HG02970 (cell line): ENCODE results near the gene ASF1B.
"Not testable (repeated sequence)": the region's sequence is repeated elsewhere in the genome, so short reads cannot be mapped to it uniquely, and the experiment has no call there.

Experiments
- ATAC-seq: cut with Tn5 transposase; IDR thresholded peaks from one replicate; pipeline ENCODE4 v1.9.1; 2021; ENCODE audit warnings: mild to moderate bottlenecking, moderate library complexity, moderate number of reproducible peaks; ENCODE audit not compliant: unreplicated experiment, low FRiP score

The ASF1B gene

GRCh38 chr19:14136509-14137281 is at the start of gene ASF1B:
Gene ASF1B, minus strand, starts transcription at chr19:14136589. Its CDS starts 133 bp downstream, at chr19:14136456.
- ATAC-seq = peak; percentile 87

- ATAC-seq = not testable (repeated sequence)
Measured at GRCh38 chr19:14185691-14186090, 49.3 kb upstream of the ASF1B start.

- no peak for ATAC-seq
Measured at GRCh38 chr19:14185158-14185557, 48.8 kb upstream of the ASF1B start.

GRCh38 chr19:14183741-14184350 is 47.5 kb upstream of the ASF1B start:
- ATAC-seq = no peak

GRCh38 chr19:14182476-14182875 is 46.1 kb upstream of the ASF1B start:
- ATAC-seq = no peak

GRCh38 chr19:14181906-14182305 is 45.5 kb upstream of the ASF1B start:
- no peak for ATAC-seq

GRCh38 chr19:14181199-14181598 is 44.8 kb upstream of the ASF1B start:
- not testable (repeated sequence) for ATAC-seq

- ATAC-seq = no peak
Measured at GRCh38 chr19:14177496-14178074, 41.2 kb upstream of the ASF1B start.

- no peak for ATAC-seq
Measured at GRCh38 chr19:14175351-14175792, 39.0 kb upstream of the ASF1B start.

- ATAC-seq = no peak
Measured at GRCh38 chr19:14174883-14175282, 38.5 kb upstream of the ASF1B start.

- no peak for ATAC-seq
Measured at GRCh38 chr19:14168993-14169392, 32.6 kb upstream of the ASF1B start.

GRCh38 chr19:14168259-14168972 is 32.0 kb upstream of the ASF1B start:
- ATAC-seq = no peak

GRCh38 chr19:14167576-14168138 is 31.3 kb upstream of the ASF1B start:
- no peak for ATAC-seq

GRCh38 chr19:14166999-14167575 is 30.7 kb upstream of the ASF1B start:
- no peak for ATAC-seq

GRCh38 chr19:14165990-14166830 is 29.8 kb upstream of the ASF1B start:
- ATAC-seq = no peak

GRCh38 chr19:14164724-14165493 is 28.5 kb upstream of the ASF1B start:
- no peak for ATAC-seq

GRCh38 chr19:14164082-14164481 is 27.7 kb upstream of the ASF1B start:
- no peak for ATAC-seq

- ATAC-seq = no peak
Measured at GRCh38 chr19:14162871-14163297, 26.5 kb upstream of the ASF1B start.

- no peak for ATAC-seq
Measured at GRCh38 chr19:14161305-14161704, 24.9 kb upstream of the ASF1B start.
